ENCODE results near the gene NR2E3. TPM values are rescaled to one million over a fixed set of nuclear protein-coding genes. Genes with fewer than 3 reads are reported as not detected.

The NR2E3 gene
- total RNA-seq, result not detected

GRCh38 chr15:71810256-71811035, at the start of gene NR2E3:
Gene NR2E3 (plus strand): TSS chr15:71810554. CDS start chr15:71810744, 190 bp downstream.
- Mint-ChIP-seq H3K36me3 (no peaks in the 10 kb centered on the region), H3K4me1 (no peaks in the 10 kb centered on the region), H3K9me3 (ENCODE audit: low read depth) (no peaks in the 10 kb centered on the region), H3K4me3 (no peak within 1 kb of the TSS), H3K27me3 (no peaks in the 10 kb centered on the region), H3K27ac (no peak within 1 kb of the TSS)
- no peak for ATAC-seq
- CTCF ChIA-PET, result no interaction called here
- no peak for DNase-seq

DNA sequence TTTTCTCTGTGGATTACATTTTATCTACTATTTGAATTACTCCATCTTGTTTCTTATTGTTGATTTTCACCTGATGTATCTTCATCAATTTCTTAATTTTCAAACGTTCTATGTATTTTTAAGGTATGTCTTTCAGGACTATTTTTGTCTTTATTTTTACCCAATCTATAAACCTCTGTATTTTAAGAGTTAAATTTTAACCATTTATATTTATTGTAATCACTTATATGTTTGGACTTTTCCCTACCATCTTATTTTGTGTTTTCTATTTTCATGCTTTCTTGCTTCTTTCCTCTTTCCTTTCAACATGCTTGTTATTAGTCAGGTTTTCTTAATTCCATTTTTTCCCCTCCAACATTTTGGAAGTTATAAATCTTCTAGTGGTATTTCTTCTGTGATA, 49.5 kb upstream of the NR2E3 start:
- CTCF ChIA-PET, result interaction anchor here (1.4 kb wide), 1 partner anchor 9 kb away, joined by 3 read pairs; no protein-coding TSS in a partner anchor

GRCh38 chr15:71761649-71762048, 48.7 kb upstream of the NR2E3 start:
- ATAC-seq (no peak), DNase-seq (no peak)
- Mint-ChIP-seq H3K27ac (no peak overlapping the region), H3K36me3 (peaks cover 5% of the 10 kb centered on the region), H3K9me3 (ENCODE audit: low read depth) (peaks cover 12% of the 10 kb centered on the region), H3K27me3 (peaks cover 16% of the 10 kb centered on the region), H3K4me3 (no peak overlapping the region), H3K4me1 (peaks cover 5% of the 10 kb centered on the region)
- CTCF ChIA-PET, result interaction anchor here (1.4 kb wide), 1 partner anchor 10 kb away, joined by 3 read pairs; no protein-coding TSS in a partner anchor

More for the DNA sequence above, 49.5 kb upstream of the NR2E3 start:
- Mint-ChIP-seq H3K27ac (no peak overlapping the region), H3K9me3 (ENCODE audit: low read depth) (peaks cover 12% of the 10 kb centered on the region), H3K4me1 (peaks cover 5% of the 10 kb centered on the region), H3K36me3 (peaks cover 5% of the 10 kb centered on the region), H3K4me3 (no peak overlapping the region), H3K27me3 (peaks cover 11% of the 10 kb centered on the region)
- ATAC-seq (no peak), DNase-seq (no peak)

DNA sequence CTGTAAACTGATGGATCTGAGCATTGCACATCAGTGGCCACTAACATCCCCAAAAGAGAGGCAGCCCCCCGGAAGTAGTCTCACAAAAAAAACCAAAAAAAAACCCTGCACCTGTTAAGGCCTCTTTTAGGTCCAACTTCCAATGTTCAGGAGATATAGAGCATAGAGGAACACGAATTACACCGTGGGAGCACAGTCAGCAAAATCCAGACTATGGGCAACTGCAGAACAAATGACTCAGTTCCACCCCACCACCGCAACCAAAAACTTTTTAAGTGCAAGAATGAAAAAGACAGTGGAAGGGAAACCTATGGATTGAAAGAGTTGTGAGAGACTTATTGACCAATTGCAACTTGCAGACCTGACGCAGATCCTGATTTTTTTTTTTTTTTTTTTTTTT, 42.2 kb upstream of the NR2E3 start:
- H3K36me3 Mint-ChIP-seq, result no peaks in the 10 kb centered on the region
- peaks cover 24% of the 10 kb centered on the region for H3K27me3 Mint-ChIP-seq
- H3K4me3 Mint-ChIP-seq, result no peak overlapping the region
- ATAC-seq (no peak), DNase-seq (no peak)
- CTCF ChIA-PET, result no interaction called here
- no peaks in the 10 kb centered on the region for H3K4me1 Mint-ChIP-seq
- H3K27ac Mint-ChIP-seq, result no peak overlapping the region
- H3K9me3 Mint-ChIP-seq (ENCODE audit: low read depth), result no peaks in the 10 kb centered on the region

- DNase-seq, result no peak
- ATAC-seq, result no peak
- no peaks in the 10 kb centered on the region for H3K36me3 Mint-ChIP-seq
- no peak overlapping the region for H3K4me3 Mint-ChIP-seq
- CTCF ChIA-PET, result interaction anchor here (0.7 to 3.7 kb wide), 3 partner anchors 23 to 383 kb away, joined by 3 to 9 read pairs (median 5); no protein-coding TSS in a partner anchor
- H3K27ac Mint-ChIP-seq, result no peak overlapping the region
- peaks cover under 1% of the 10 kb centered on the region for H3K27me3 Mint-ChIP-seq
- H3K9me3 Mint-ChIP-seq (ENCODE audit: low read depth), result no peaks in the 10 kb centered on the region
- H3K4me1 Mint-ChIP-seq, result peaks cover under 1% of the 10 kb centered on the region
These were observed 37.0 kb upstream of the NR2E3 start for GRCh38 chr15:71773206-71773859.

DNA sequence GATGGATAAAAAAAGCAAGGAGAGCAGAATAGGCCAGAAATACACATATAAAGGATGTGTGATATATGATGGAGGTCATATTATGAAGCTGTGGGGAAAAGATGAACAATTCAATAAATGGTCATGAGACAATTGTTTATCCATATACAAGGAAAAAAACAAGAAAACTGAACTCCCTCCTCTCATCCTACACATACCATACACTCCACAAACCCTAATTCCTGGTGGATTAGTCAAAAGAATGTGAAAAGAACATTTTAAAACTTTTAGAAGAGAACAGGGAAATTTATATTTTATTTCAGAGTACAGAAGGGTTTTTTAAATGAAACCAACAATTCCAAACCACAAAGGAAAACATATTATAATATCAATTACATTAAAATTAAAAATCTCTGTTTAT, 34.5 kb upstream of the NR2E3 start:
- Mint-ChIP-seq H3K9me3 (ENCODE audit: low read depth) (no peaks in the 10 kb centered on the region), H3K27me3 (no peaks in the 10 kb centered on the region), H3K4me1 (peaks cover 14% of the 10 kb centered on the region), H3K4me3 (no peak overlapping the region), H3K27ac (no peak overlapping the region), H3K36me3 (no peaks in the 10 kb centered on the region)
- DNase-seq (no peak), ATAC-seq (no peak)
- CTCF ChIA-PET, result no interaction called here

- no peaks in the 10 kb centered on the region for H3K36me3 Mint-ChIP-seq
- CTCF ChIA-PET, result no interaction called here
- no peaks in the 10 kb centered on the region for H3K27me3 Mint-ChIP-seq
- no peak overlapping the region for H3K27ac Mint-ChIP-seq
- H3K9me3 Mint-ChIP-seq (ENCODE audit: low read depth), result no peaks in the 10 kb centered on the region
- ATAC-seq (no peak), DNase-seq (no peak)
- H3K4me1 Mint-ChIP-seq, result peaks cover 18% of the 10 kb centered on the region
- no peak overlapping the region for H3K4me3 Mint-ChIP-seq
These were observed 34.0 kb upstream of the NR2E3 start for GRCh38 chr15:71776304-71776703.

- Mint-ChIP-seq H3K36me3 (no peaks in the 10 kb centered on the region), H3K4me1 (peaks cover 24% of the 10 kb centered on the region), H3K27ac (no peak overlapping the region), H3K27me3 (no peaks in the 10 kb centered on the region), H3K4me3 (no peak overlapping the region), H3K9me3 (ENCODE audit: low read depth) (no peaks in the 10 kb centered on the region)
- ATAC-seq, result no peak
- CTCF ChIA-PET, result interaction anchor here (0.9 to 4.8 kb wide), 3 partner anchors 22 to 34 kb away, joined by 3 to 36 read pairs (median 3); no protein-coding TSS in a partner anchor
- DNase-seq, result no peak
These were observed 33.0 kb upstream of the NR2E3 start for GRCh38 chr15:71777216-71777943.

- Mint-ChIP-seq H3K4me3 (no peak overlapping the region), H3K36me3 (no peaks in the 10 kb centered on the region)
These were observed 31.1 kb upstream of the NR2E3 start for GRCh38 chr15:71779073-71779797.

DNA sequence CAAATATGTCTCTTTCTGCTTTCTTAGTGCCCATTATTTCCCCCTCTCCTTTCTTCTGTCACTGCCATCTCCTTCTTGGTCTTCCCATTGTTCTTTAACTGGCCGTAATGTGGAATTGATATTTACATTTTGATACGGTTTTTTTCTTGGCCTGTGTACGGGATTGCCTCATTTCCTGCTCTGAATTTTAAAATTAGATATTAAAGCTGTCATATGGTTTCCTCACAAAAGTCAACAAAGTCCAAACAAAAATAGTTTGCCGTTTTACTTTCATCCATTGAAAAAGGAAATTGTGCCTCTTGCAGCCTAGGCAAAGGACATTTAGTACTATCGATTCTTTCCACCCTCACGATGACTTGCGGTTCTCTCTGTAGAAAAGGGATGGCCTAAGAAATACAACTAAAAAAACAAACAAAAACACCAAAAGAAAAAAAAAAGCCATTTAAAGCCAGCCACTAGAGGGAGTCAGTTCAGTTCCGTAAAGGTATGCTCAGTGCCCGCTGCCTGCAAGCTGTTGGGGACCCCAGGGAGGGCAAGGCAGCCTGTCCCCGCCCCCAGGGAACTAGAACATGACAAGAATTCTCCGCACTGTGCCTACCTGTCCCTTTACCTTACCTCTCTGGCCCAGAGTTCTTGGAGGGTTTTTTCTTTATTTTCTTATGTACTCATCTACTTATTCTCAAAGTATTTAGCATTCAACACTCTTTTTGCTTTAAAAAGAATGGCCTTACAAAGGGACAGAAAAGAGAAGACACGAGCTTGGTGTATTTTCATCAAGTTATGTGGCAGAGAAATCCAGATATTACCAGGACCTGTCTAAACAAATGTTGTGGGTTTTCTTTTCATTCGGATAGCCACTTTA, 30.0 kb upstream of the NR2E3 start:
- H3K27me3 Mint-ChIP-seq, result peaks cover 6% of the 10 kb centered on the region
- no peaks in the 10 kb centered on the region for H3K36me3 Mint-ChIP-seq
- H3K27ac Mint-ChIP-seq, result peak overlapping the region; percentile 82
- CTCF ChIA-PET, result interaction anchor here (0.6 to 4.8 kb wide), 13 partner anchors 9 to 447 kb away, joined by 3 to 36 read pairs (median 7); no protein-coding TSS in a partner anchor
- H3K4me3 Mint-ChIP-seq, result peak overlapping the region; percentile 37
- peak; percentile 73 for ATAC-seq
- no peaks in the 10 kb centered on the region for H3K9me3 Mint-ChIP-seq (ENCODE audit: low read depth)
- H3K4me1 Mint-ChIP-seq, result peaks cover 27% of the 10 kb centered on the region
- DNase-seq, result peak; percentile 63

More at GRCh38 chr15:71779073-71779797, 31.1 kb upstream of the NR2E3 start:
- CTCF ChIA-PET, result interaction anchor here (1.0 to 4.8 kb wide), 5 partner anchors 8 to 377 kb away, joined by 3 to 36 read pairs (median 27); no protein-coding TSS in a partner anchor
- Mint-ChIP-seq H3K9me3 (ENCODE audit: low read depth) (no peaks in the 10 kb centered on the region), H3K27ac (no peak overlapping the region), H3K27me3 (no peaks in the 10 kb centered on the region), H3K4me1 (peaks cover 27% of the 10 kb centered on the region)
- ATAC-seq, result no peak
- no peak for DNase-seq

GRCh38 chr15:71781179-71781964, 29.0 kb upstream of the NR2E3 start:
- no peaks in the 10 kb centered on the region for H3K36me3 Mint-ChIP-seq
- ATAC-seq, result peak; percentile 77
- peaks cover 29% of the 10 kb centered on the region for H3K4me1 Mint-ChIP-seq
- H3K27me3 Mint-ChIP-seq, result peaks cover 11% of the 10 kb centered on the region
- peak; percentile 61 for DNase-seq
- peak overlapping the region; percentile 61 for H3K4me3 Mint-ChIP-seq
- CTCF ChIA-PET, result interaction anchor here (0.6 to 4.8 kb wide), 13 partner anchors 10 to 447 kb away, joined by 3 to 36 read pairs (median 7); no protein-coding TSS in a partner anchor
- peak overlapping the region; percentile 82 for H3K27ac Mint-ChIP-seq
- H3K9me3 Mint-ChIP-seq (ENCODE audit: low read depth), result no peaks in the 10 kb centered on the region

Data from activated CD8-positive, alpha-beta memory T cell treated with anti-CD3 and anti-CD28 coated beads, Interleukin-2, amount 10 ng/mL, durations not matched to agents 7 days and 5 days (primary cell).